ENCODE data around the gene SCGN. TPM values are rescaled to one million over a fixed set of nuclear protein-coding genes. Genes with fewer than 3 reads are reported as not detected.

Gene SCGN
- total RNA-seq, 1 experiment from 2014 or later: not detected

- no peaks in the 10 kb centered on the region for H3K27me3 ChIP-seq (ENCODE audit: low read length)
- no peak overlapping the region for H3K27ac ChIP-seq (ENCODE audit: low read length)
- DNase-seq: no peak
- no peaks in the 10 kb centered on the region for H3K9me3 ChIP-seq (ENCODE audit: low read length)
- H3K4me2 ChIP-seq (ENCODE audit: low read depth, low read length, poor library complexity, severe bottlenecking): no peak overlapping the region
- H3K9ac ChIP-seq (ENCODE audit: low read length): no peak overlapping the region
- no peaks in the 10 kb centered on the region for H3K9me2 ChIP-seq (replicated peaks; ENCODE audit: insufficient read depth, low read length)
- no peak overlapping the region for H2AFZ ChIP-seq (ENCODE audit: low read length)
- no peak overlapping the region for H3K4me3 ChIP-seq (ENCODE audit: low read length)
- H3K4me1 ChIP-seq (ENCODE audit: low read length): no peaks in the 10 kb centered on the region
- H3K79me2 ChIP-seq (ENCODE audit: low read length): no peaks in the 10 kb centered on the region
- H3K36me3 ChIP-seq (ENCODE audit: insufficient read depth, low read length): no peaks in the 10 kb centered on the region
- no peaks in the 10 kb centered on the region for H4K20me1 ChIP-seq (ENCODE audit: insufficient read depth, low read depth, low read length)
Measured at GRCh38 chr6:25726122-25726911, 74.3 kb downstream of the SCGN start.

GRCh38 chr6:25727028-25727427 is 75.0 kb downstream of the SCGN start:
- H3K4me1 ChIP-seq (ENCODE audit: low read length): no peaks in the 10 kb centered on the region
- no peaks in the 10 kb centered on the region for H3K27me3 ChIP-seq (ENCODE audit: low read length)
- no peak for DNase-seq
- no peaks in the 10 kb centered on the region for H3K36me3 ChIP-seq (ENCODE audit: insufficient read depth, low read length)
- H2AFZ ChIP-seq (ENCODE audit: low read length): no peak overlapping the region
- H3K9ac ChIP-seq (ENCODE audit: low read length): no peak overlapping the region
- H3K4me2 ChIP-seq (ENCODE audit: low read depth, low read length, poor library complexity, severe bottlenecking): no peak overlapping the region
- H3K27ac ChIP-seq (ENCODE audit: low read length): no peak overlapping the region
- no peaks in the 10 kb centered on the region for H3K9me2 ChIP-seq (replicated peaks; ENCODE audit: insufficient read depth, low read length)
- no peaks in the 10 kb centered on the region for H3K9me3 ChIP-seq (ENCODE audit: low read length)
- no peaks in the 10 kb centered on the region for H3K79me2 ChIP-seq (ENCODE audit: low read length)
- H4K20me1 ChIP-seq (ENCODE audit: insufficient read depth, low read depth, low read length): no peaks in the 10 kb centered on the region
- no peak overlapping the region for H3K4me3 ChIP-seq (ENCODE audit: low read length)

- H3K4me1 ChIP-seq (ENCODE audit: low read length): no peaks in the 10 kb centered on the region
- H3K9me3 ChIP-seq (ENCODE audit: low read length): no peaks in the 10 kb centered on the region
- no peaks in the 10 kb centered on the region for H3K9me2 ChIP-seq (replicated peaks; ENCODE audit: insufficient read depth, low read length)
- no peak overlapping the region for H3K4me3 ChIP-seq (ENCODE audit: low read length)
- no peaks in the 10 kb centered on the region for H3K27me3 ChIP-seq (ENCODE audit: low read length)
- H4K20me1 ChIP-seq (ENCODE audit: insufficient read depth, low read depth, low read length): no peaks in the 10 kb centered on the region
- H3K27ac ChIP-seq (ENCODE audit: low read length): no peak overlapping the region
- H2AFZ ChIP-seq (ENCODE audit: low read length): no peak overlapping the region
- H3K4me2 ChIP-seq (ENCODE audit: low read depth, low read length, poor library complexity, severe bottlenecking): no peak overlapping the region
- H3K36me3 ChIP-seq (ENCODE audit: insufficient read depth, low read length): no peaks in the 10 kb centered on the region
- no peak for DNase-seq
- H3K79me2 ChIP-seq (ENCODE audit: low read length): no peaks in the 10 kb centered on the region
- H3K9ac ChIP-seq (ENCODE audit: low read length): no peak overlapping the region
Measured at GRCh38 chr6:25730907-25731306, 78.9 kb downstream of the SCGN start.

GRCh38 chr6:25731721-25732120 is 79.7 kb downstream of the SCGN start:
- Histone ChIP-seq H4K20me1 (ENCODE audit: insufficient read depth, low read depth, low read length) (no peaks in the 10 kb centered on the region), H3K27ac (ENCODE audit: low read length) (no peak overlapping the region), H3K9ac (ENCODE audit: low read length) (no peak overlapping the region), H3K9me2 (replicated peaks; ENCODE audit: insufficient read depth, low read length) (no peaks in the 10 kb centered on the region), H3K9me3 (ENCODE audit: low read length) (peaks cover 4% of the 10 kb centered on the region; the same call in 1 of the 2 replicates), H3K4me3 (ENCODE audit: low read length) (no peak overlapping the region), H3K79me2 (ENCODE audit: low read length) (no peaks in the 10 kb centered on the region), H3K4me1 (ENCODE audit: low read length) (no peaks in the 10 kb centered on the region), H3K27me3 (ENCODE audit: low read length) (peaks cover under 1% of the 10 kb centered on the region; the same call in 1 of the 2 replicates), H3K4me2 (ENCODE audit: low read depth, low read length, poor library complexity, severe bottlenecking) (no peak overlapping the region), H3K36me3 (ENCODE audit: insufficient read depth, low read length) (no peaks in the 10 kb centered on the region), H2AFZ (ENCODE audit: low read length) (no peak overlapping the region)
- DNase-seq: no peak

- Histone ChIP-seq H3K4me3 (ENCODE audit: low read length) (no peak overlapping the region), H3K4me1 (ENCODE audit: low read length) (no peaks in the 10 kb centered on the region), H3K4me2 (ENCODE audit: low read depth, low read length, poor library complexity, severe bottlenecking) (no peak overlapping the region), H2AFZ (ENCODE audit: low read length) (no peak overlapping the region), H3K79me2 (ENCODE audit: low read length) (no peaks in the 10 kb centered on the region), H3K27ac (ENCODE audit: low read length) (no peak overlapping the region), H3K9ac (ENCODE audit: low read length) (no peak overlapping the region), H4K20me1 (ENCODE audit: insufficient read depth, low read depth, low read length) (no peaks in the 10 kb centered on the region), H3K27me3 (ENCODE audit: low read length) (peaks cover 6% of the 10 kb centered on the region; the same call in 1 of the 2 replicates), H3K9me3 (ENCODE audit: low read length) (peaks cover 13% of the 10 kb centered on the region), H3K9me2 (replicated peaks; ENCODE audit: insufficient read depth, low read length) (no peaks in the 10 kb centered on the region), H3K36me3 (ENCODE audit: insufficient read depth, low read length) (no peaks in the 10 kb centered on the region)
- no peak for DNase-seq
Measured at GRCh38 chr6:25732468-25733198, 80.6 kb downstream of the SCGN start.

GRCh38 chr6:25735261-25735660 is 83.2 kb downstream of the SCGN start:
- Histone ChIP-seq H2AFZ (ENCODE audit: low read length) (no peak overlapping the region), H3K9ac (ENCODE audit: low read length) (no peak overlapping the region), H4K20me1 (ENCODE audit: insufficient read depth, low read depth, low read length) (no peaks in the 10 kb centered on the region), H3K27ac (ENCODE audit: low read length) (no peak overlapping the region), H3K4me1 (ENCODE audit: low read length) (no peaks in the 10 kb centered on the region), H3K27me3 (ENCODE audit: low read length) (peaks cover 6% of the 10 kb centered on the region; the same call in 1 of the 2 replicates), H3K9me3 (ENCODE audit: low read length) (peaks cover 15% of the 10 kb centered on the region), H3K4me2 (ENCODE audit: low read depth, low read length, poor library complexity, severe bottlenecking) (no peak overlapping the region), H3K4me3 (ENCODE audit: low read length) (no peak overlapping the region), H3K36me3 (ENCODE audit: insufficient read depth, low read length) (no peaks in the 10 kb centered on the region), H3K79me2 (ENCODE audit: low read length) (no peaks in the 10 kb centered on the region), H3K9me2 (replicated peaks; ENCODE audit: insufficient read depth, low read length) (no peaks in the 10 kb centered on the region)
- DNase-seq: no peak

- no peak overlapping the region for H2AFZ ChIP-seq (ENCODE audit: low read length)
- H3K9me2 ChIP-seq (replicated peaks; ENCODE audit: insufficient read depth, low read length): no peaks in the 10 kb centered on the region
- no peak overlapping the region for H3K27ac ChIP-seq (ENCODE audit: low read length)
- peaks cover 4% of the 10 kb centered on the region for H3K9me3 ChIP-seq (ENCODE audit: low read length)
- no peaks in the 10 kb centered on the region for H3K79me2 ChIP-seq (ENCODE audit: low read length)
- no peaks in the 10 kb centered on the region for H3K27me3 ChIP-seq (ENCODE audit: low read length)
- no peak overlapping the region for H3K4me2 ChIP-seq (ENCODE audit: low read depth, low read length, poor library complexity, severe bottlenecking)
- H3K4me3 ChIP-seq (ENCODE audit: low read length): no peak overlapping the region
- no peak for DNase-seq
- H4K20me1 ChIP-seq (ENCODE audit: insufficient read depth, low read depth, low read length): no peaks in the 10 kb centered on the region
- no peaks in the 10 kb centered on the region for H3K36me3 ChIP-seq (ENCODE audit: insufficient read depth, low read length)
- H3K9ac ChIP-seq (ENCODE audit: low read length): no peak overlapping the region
- H3K4me1 ChIP-seq (ENCODE audit: low read length): no peaks in the 10 kb centered on the region
Measured at GRCh38 chr6:25743868-25744267, 91.9 kb downstream of the SCGN start.

- H4K20me1 ChIP-seq (ENCODE audit: insufficient read depth, low read depth, low read length): no peaks in the 10 kb centered on the region
- no peaks in the 10 kb centered on the region for H3K79me2 ChIP-seq (ENCODE audit: low read length)
- H3K9me2 ChIP-seq (replicated peaks; ENCODE audit: insufficient read depth, low read length): no peaks in the 10 kb centered on the region
- H3K27ac ChIP-seq (ENCODE audit: low read length): no peak overlapping the region
- peaks cover 8% of the 10 kb centered on the region for H3K4me1 ChIP-seq (ENCODE audit: low read length)
- DNase-seq: no peak
- H3K36me3 ChIP-seq (ENCODE audit: insufficient read depth, low read length): no peaks in the 10 kb centered on the region
- no peak overlapping the region for H2AFZ ChIP-seq (ENCODE audit: low read length)
- H3K9ac ChIP-seq (ENCODE audit: low read length): no peak overlapping the region
- no peak overlapping the region for H3K4me2 ChIP-seq (ENCODE audit: low read depth, low read length, poor library complexity, severe bottlenecking)
- H3K27me3 ChIP-seq (ENCODE audit: low read length): no peaks in the 10 kb centered on the region
- no peak overlapping the region for H3K4me3 ChIP-seq (ENCODE audit: low read length)
- H3K9me3 ChIP-seq (ENCODE audit: low read length): peaks cover 4% of the 10 kb centered on the region
Measured at GRCh38 chr6:25745836-25746235, 93.8 kb downstream of the SCGN start.

Data from Karpas-422 (cell line).